ENCODE results near the gene SLAMF6. TPM values are rescaled to one million over a fixed set of nuclear protein-coding genes. Genes with fewer than 3 reads are reported as not detected.
"Not testable (repeated sequence)": the region's sequence is repeated elsewhere in the genome, so short reads cannot be mapped to it uniquely, and the experiment has no call there.

SLAMF6 gene
- total RNA-seq, 4 donors from 2014 or later, result 0.23 to 2.7 (median 1.1) TPM

GRCh38 chr1:160565564-160565963, 42.5 kb upstream of the SLAMF6 start:
- no peak overlapping the region for H3K4me3 ChIP-seq (ENCODE audit: low read depth, poor library complexity, severe bottlenecking)
- no peak for TF ChIP-seq POLR2A (IDR thresholded peaks at IDR 0.05)
- TF ChIP-seq CTCF (IDR thresholded peaks at IDR 0.05), result no peak
- DNase-seq (ENCODE audit: low spot score in 2 of 2), result no peak
- 56 to 66% methylated on average over 4 of the region's 4 CpGs for WGBS, 2 donors
- intact Hi-C loops (cut with DNase I; ENCODE audit: low total_unique reads), result no loop called here

GRCh38 chr1:160563230-160563629, 40.2 kb upstream of the SLAMF6 start:
- WGBS, 2 donors, result 62 to 72% methylated on average over 1 of the region's 1 CpG
- H3K4me3 ChIP-seq (ENCODE audit: low read depth, poor library complexity, severe bottlenecking); intact Hi-C loops (cut with DNase I; ENCODE audit: low total_unique reads); DNase-seq (ENCODE audit: low spot score in 2 of 2): not testable (repeated sequence)

GRCh38 chr1:160562745-160563144, 39.7 kb upstream of the SLAMF6 start:
- intact Hi-C loops (cut with DNase I; ENCODE audit: low total_unique reads); DNase-seq (ENCODE audit: low spot score in 2 of 2); H3K4me3 ChIP-seq (ENCODE audit: low read depth, poor library complexity, severe bottlenecking): not testable (repeated sequence)
- 71 to 75% methylated on average over 2 of the region's 2 CpGs for WGBS, 2 donors

GRCh38 chr1:160560806-160561205, 37.8 kb upstream of the SLAMF6 start:
- DNase-seq (ENCODE audit: low spot score in 2 of 2), result no peak
- H3K4me3 ChIP-seq (ENCODE audit: low read depth, poor library complexity, severe bottlenecking), result no peak overlapping the region
- TF ChIP-seq CTCF (IDR thresholded peaks at IDR 0.05) (no peak), POLR2A (IDR thresholded peaks at IDR 0.05) (no peak)
- intact Hi-C loops (cut with DNase I; ENCODE audit: low total_unique reads), result no loop called here

- H3K4me3 ChIP-seq (ENCODE audit: low read depth, poor library complexity, severe bottlenecking), result no peak overlapping the region
- no peak for TF ChIP-seq CTCF (IDR thresholded peaks at IDR 0.05)
- TF ChIP-seq POLR2A (IDR thresholded peaks at IDR 0.05), result no peak
- WGBS, 2 donors, result 69 to 80% methylated on average over 4 of the region's 4 CpGs
- DNase-seq (ENCODE audit: low spot score in 2 of 2), result no peak
- intact Hi-C loops (cut with DNase I; ENCODE audit: low total_unique reads), result no loop called here
Measured at GRCh38 chr1:160560045-160560705, 37.1 kb upstream of the SLAMF6 start.

- DNase-seq (ENCODE audit: low spot score in 2 of 2); H3K4me3 ChIP-seq (ENCODE audit: low read depth, poor library complexity, severe bottlenecking); intact Hi-C loops (cut with DNase I; ENCODE audit: low total_unique reads): not testable (repeated sequence)
- 81 to 83% methylated on average over 3 of the region's 3 CpGs for WGBS, 2 donors
Measured at GRCh38 chr1:160559437-160559836, 36.4 kb upstream of the SLAMF6 start.

- no peak overlapping the region for H3K4me3 ChIP-seq (ENCODE audit: low read depth, poor library complexity, severe bottlenecking)
- no peak for TF ChIP-seq POLR2A (IDR thresholded peaks at IDR 0.05)
- TF ChIP-seq CTCF (IDR thresholded peaks at IDR 0.05), result no peak
- no peak for DNase-seq (ENCODE audit: low spot score in 2 of 2)
- intact Hi-C loops (cut with DNase I; ENCODE audit: low total_unique reads), result no loop called here
- 67 to 76% methylated on average over 4 of the region's 4 CpGs for WGBS, 2 donors
Measured at GRCh38 chr1:160558660-160559380, 35.8 kb upstream of the SLAMF6 start.

All from lower leg skin (tissue), 4 donors.